GM13977 (cell line): Measurements from ENCODE around the gene C1GALT1C1.

Experiments used
- DNase-seq: peaks from one replicate; pipeline ENCODE4 v3.0.0; 2012; ENCODE audit warnings: low spot score
- in situ Hi-C: fragments of 300-500 bp; cut with MboI; formaldehyde crosslinking; loops from one replicate; pipeline ENCODE4 v1.12.0; 2022; ENCODE audit warnings: low sequenced_read_pairs, low pct_unique_long_range_greater_than_20kb, mixed read lengths, inconsistent platforms; ENCODE audit not compliant: unreplicated experiment
- TF ChIP-seq, protein P1 (sequence below): IDR thresholded peaks from 2 replicates; pipeline ENCODE4 v1.5.1; 2012; ENCODE audit warnings: mild to moderate bottlenecking, control low read depth; ENCODE audit not compliant: insufficient read depth; ENCODE audit errors: extremely low read depth, missing control alignments

C1GALT1C1 gene

DNA sequence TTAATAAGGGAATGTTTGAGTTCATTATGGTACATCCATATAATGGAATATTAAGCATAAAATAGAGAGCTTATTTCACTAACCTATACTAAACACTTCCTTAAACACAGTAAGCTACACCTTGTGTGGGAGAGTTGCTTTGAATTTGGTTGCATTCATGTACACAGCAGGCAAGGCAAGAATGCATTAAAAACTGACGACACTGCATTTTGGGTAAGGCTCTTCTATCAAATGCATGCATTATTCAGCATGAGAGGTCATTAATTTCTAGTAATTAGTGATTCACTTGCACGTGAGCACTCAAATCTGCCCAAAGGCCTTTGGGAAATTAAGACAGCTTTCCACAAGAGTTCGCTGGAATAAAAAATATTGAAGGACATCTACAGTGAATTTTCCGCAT, 8.8 kb upstream of the C1GALT1C1 start:
- DNase-seq: no peak
- TF ChIP-seq, protein P1, sequence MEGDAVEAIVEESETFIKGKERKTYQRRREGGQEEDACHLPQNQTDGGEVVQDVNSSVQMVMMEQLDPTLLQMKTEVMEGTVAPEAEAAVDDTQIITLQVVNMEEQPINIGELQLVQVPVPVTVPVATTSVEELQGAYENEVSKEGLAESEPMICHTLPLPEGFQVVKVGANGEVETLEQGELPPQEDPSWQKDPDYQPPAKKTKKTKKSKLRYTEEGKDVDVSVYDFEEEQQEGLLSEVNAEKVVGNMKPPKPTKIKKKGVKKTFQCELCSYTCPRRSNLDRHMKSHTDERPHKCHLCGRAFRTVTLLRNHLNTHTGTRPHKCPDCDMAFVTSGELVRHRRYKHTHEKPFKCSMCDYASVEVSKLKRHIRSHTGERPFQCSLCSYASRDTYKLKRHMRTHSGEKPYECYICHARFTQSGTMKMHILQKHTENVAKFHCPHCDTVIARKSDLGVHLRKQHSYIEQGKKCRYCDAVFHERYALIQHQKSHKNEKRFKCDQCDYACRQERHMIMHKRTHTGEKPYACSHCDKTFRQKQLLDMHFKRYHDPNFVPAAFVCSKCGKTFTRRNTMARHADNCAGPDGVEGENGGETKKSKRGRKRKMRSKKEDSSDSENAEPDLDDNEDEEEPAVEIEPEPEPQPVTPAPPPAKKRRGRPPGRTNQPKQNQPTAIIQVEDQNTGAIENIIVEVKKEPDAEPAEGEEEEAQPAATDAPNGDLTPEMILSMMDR: no peak
- in situ Hi-C loops: no loop called here

DNA sequence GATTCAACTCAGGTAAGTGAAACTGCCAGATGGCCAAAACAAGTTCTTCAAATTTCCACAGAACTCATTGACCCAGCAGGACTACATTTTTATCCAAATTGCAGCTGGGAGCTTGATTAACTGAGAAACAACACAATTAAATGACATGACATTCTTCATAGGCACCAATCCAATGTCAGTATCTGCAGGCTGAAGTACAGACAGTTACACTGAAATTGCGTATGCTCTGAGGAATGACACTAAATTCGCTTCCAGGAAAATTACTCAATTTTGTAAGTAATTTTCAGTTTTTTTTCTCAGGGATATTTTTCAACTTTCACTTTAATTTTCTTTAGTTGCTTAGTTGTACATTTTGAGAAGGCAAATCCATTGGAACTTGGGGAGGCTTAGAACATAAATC, 4.5 kb downstream of the C1GALT1C1 start:
- in situ Hi-C loops: no loop called here
- no peak for DNase-seq
- TF ChIP-seq, protein P1: no peak

DNA sequence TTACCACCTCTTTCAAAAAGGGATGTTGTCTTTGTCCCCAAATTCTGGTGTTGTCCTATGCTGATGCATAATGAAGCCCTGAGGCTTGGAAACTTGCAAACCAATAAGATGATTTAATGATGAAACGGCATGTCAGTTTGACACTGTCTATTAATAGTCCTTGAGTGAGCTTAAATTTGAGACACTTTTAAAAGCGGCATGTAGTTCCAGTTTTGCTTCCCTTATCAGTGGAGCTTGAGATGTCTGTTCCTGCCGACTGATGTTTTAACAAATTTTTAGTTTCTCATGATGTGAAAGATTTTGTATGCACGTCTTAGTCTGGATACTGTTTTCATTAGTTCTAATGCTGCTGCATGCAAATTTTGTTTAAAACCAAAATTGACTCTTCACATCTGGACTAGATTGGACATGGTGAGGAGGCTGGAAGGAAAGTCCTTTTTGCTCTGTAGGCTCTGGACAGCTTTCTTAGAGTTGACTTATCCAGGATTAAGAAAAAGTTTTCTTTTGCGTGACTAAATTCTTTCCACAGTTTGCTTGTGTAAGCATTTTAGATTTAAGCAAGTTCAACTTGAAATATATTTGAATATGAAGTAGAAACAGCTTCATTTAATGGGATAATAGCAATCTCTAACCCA, 11.7 kb downstream of the C1GALT1C1 start:
- DNase-seq: no peak

DNA sequence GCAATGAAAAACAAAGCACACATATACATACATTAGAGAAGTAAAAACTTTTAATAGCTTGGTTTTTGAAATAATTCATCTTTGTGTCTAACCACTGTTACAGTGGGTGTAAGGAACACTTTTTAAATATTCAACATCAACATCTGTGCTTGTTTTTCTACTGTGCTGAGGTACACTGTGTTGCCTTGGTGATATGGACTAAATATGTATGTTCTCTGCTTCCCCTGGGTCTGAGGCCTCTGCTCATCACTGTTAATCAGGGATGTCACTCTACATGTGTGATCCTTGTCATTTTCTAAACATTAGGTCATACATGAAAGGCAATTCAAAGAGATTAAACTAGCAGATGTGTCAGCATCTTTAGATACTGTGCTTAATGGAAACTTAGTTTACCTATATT, 15.0 kb downstream of the C1GALT1C1 start:
- TF ChIP-seq, protein P1: no peak
- in situ Hi-C loops: no loop called here
- no peak for DNase-seq

More for the DNA sequence above, 11.7 kb downstream of the C1GALT1C1 start:
- in situ Hi-C loops: no loop called here
- TF ChIP-seq, protein P1: no peak

DNA sequence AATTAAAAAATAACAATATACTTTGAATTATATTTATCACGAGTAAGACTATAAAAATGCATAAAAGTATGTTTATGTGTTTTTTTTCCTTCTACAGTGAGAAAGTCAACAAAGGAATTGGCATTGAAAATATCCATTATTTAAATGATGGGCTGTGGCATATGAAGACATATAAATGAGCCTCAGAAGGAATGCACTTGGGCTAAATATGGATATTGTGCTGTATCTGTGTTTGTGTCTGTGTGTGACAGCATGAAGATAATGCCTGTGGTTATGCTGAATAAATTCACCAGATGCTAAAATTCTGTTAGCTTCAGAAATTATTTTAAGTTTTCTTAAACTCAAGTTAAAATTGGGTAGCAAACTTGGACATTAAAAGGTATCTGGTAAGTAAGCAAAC, 17.8 kb downstream of the C1GALT1C1 start:
- TF ChIP-seq, protein P1: no peak
- no peak for DNase-seq
- in situ Hi-C loops: no loop called here

DNA sequence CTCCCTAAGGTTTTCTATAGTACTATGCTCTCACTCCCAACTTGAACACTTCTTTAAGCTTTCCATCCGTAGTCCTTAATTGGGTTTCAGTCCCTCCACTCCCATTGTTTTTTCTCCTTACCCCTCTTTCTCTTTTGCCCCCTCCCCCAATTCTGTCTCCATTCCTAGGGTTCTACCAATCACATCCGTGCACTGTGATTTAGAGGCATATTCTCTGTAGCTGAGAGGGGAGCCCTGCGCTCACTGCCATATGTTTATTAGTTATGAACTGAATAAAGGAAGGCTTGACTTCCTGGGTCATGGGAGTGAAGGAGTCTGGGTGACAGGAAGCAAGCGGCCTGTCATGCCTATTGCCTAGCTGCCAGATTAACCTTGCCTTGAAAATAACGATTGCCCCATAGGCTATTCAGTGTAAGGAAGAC, 25.5 kb downstream of the C1GALT1C1 start:
- TF ChIP-seq, protein P1: no peak
- DNase-seq: peak; percentile 34
- in situ Hi-C loops: no loop called here
